Measurements from ENCODE around the gene LRRC37A3. TPM values are rescaled to one million over a fixed set of nuclear protein-coding genes. Genes with fewer than 3 reads are reported as not detected.

Gene LRRC37A3
- total RNA-seq, 2 donors from 2014 or later, result 5.5 to 22.0 TPM

Other genes with a start within 250 kb of the LRRC37A3 start
- 10 to 100 TPM; 79.0 to 85.8 TPM for gene GNA13, start 137.3 kb upstream of the LRRC37A3 start, total RNA-seq
- gene RGS9, start 217.9 kb upstream of the LRRC37A3 start, total RNA-seq, result 10 to 100 TPM in 1 of 2 donors, 1 to 10 TPM in 1; 5.8 to 16.6 TPM